HG03280 (cell line): Measurements from ENCODE around the gene CLK1.
"Not testable (repeated sequence)": the region's sequence is repeated elsewhere in the genome, so short reads cannot be mapped to it uniquely, and the experiment has no call there.

Source experiments
- ATAC-seq: cut with Tn5 transposase; IDR thresholded peaks from one replicate; pipeline ENCODE4 v1.9.1; 2021; ENCODE audit warnings: mild to moderate bottlenecking, moderate library complexity; ENCODE audit not compliant: unreplicated experiment

CLK1 gene

DNA sequence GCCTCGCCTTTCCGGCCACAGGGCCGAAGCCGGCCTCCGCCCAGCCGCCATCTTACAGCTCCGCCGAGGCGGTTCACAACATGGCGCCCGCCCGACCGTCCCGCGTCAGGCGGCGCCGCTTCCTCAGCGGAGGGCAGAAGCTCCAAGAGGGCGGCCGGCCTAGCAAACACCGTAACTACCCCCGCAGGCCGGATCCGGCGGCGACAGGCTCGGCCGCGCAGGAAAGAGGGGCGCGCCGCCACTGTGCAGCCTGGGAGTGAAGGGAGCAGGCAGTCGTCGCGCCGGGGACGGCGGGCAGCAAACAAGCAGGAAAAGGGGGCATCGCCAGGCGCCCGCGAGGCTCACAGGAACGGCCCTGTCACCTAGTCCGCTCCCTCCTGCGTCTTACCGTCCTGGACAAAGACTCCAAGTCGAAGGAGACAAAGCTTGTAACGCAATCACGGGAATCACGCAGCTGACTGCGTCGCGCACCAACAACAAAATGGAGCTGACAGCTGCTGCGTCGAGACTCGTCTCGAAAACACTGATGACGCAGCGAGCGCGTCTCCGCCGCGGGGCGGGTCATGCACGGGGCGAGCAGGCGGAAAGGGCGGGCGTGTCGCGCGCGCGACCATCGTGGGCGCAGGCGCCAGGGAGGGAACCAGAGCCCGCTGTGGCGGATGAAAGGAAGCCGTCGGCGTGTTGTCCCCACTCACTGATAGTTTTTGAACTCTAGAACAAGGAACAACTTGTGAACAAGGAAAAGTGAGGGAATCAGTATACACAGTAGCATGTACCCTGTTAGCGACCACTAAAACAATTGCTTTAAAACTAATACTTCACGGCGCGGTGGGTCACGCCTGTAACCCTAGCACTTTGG lies at the start of gene CLK1:
Gene CLK1, minus strand, starts transcription at position 483 of the 859 bp plus-strand sequence. CDS start 2,796 bp downstream, outside the sequence.
- peak; percentile 86 for ATAC-seq

DNA sequence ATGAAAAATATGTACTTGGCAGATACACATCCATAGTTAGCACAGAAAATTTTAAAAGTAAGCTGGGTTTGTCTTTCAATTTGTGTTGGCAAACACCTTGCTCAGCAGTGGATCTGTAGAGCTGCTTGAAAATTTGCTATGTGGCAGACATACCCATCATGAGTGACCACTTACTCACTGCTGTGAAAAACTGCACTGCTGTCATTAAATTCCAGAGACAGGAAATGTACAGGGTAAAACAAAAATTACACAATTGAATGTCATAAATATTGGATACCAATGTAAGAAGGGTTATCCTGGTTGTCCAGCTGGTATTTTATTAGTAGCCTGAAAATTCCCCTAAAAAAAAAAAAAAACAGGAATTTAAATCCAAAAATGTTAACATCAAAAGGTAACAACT lies 49.2 kb upstream of the CLK1 start:
- ATAC-seq: no peak

DNA sequence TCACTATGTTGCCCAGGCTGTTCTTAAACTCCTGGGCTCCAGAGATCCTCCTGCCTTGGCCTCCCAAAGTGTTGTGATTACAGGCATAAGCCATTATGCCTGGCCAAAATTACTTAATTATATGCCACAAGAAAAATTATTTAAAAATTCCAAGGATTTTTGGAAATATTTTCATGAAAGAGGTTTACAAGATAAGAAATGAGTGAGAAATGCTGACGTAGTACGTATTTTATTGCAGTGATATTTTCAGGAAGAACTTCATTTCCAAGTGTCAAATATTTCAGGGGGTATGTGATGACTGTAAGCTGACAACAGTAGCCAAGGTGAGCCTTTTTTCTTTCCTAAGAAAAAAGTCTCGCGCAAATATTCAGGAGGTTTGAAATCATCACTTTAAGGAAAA lies 45.5 kb upstream of the CLK1 start:
- ATAC-seq: no peak

DNA sequence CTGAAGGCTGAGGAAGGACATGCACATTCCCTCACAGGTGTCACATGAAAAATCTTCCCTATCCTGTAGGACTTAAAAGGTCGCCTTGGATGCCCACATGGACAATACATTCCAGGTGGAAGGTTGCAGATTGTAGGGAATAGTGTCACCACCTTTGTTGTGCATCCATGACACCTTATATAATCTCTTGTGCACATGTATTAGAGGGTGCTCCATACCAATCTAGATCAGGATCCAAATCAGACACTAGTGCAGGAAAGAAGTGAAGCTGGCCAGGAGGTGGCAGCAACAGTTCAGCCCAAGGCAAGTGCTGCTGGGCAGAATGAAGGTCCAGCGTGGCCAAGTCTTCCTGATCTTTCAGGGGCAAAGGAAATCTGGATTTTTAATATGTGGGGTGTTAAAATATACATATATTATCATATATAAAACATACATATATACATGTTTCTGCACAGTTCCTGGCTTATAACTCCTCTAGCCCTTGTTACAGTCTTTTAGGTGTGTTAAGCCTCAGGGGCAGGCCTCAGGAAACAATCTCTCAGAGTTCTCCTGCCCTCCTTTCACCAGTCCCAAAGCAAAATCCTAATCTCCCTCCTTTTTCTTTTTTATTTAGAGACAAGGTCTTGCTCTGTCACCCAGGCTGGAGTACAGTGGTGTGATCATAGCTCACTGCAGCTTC lies 41.3 kb upstream of the CLK1 start:
- no peak for ATAC-seq

DNA sequence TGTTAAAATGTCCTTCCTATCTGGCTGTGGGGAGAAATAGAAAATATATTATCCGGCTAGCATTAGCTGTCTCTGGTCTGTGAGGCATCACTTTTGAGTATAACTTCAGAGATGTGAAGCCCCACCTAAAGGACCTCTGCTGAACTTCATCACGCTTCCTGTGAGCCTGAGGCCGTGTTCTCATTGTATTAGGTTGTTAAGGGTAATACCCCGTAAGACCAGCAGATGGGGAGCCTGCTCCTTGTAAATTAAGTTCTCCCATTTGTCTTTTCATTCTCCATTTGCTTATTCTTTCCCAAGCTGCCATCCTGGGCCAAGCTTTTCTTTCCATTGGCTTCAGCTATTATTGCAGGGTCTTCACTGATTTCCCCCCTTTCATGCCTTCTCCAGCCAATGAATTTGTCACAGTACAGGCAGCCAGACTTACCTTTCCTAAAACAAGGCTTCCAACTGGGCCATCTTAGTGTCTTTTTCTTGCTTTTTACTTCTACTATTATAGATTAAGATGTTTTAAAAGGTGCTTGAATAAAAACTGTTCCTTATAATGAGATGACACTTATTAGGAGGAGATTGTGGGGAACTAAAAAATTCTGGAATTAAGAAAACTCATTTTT lies 37.1 kb upstream of the CLK1 start:
- ATAC-seq: peak; percentile 100

GRCh38 chr2:200899482-200899881 lies 35.0 kb upstream of the CLK1 start:
- no peak for ATAC-seq

DNA sequence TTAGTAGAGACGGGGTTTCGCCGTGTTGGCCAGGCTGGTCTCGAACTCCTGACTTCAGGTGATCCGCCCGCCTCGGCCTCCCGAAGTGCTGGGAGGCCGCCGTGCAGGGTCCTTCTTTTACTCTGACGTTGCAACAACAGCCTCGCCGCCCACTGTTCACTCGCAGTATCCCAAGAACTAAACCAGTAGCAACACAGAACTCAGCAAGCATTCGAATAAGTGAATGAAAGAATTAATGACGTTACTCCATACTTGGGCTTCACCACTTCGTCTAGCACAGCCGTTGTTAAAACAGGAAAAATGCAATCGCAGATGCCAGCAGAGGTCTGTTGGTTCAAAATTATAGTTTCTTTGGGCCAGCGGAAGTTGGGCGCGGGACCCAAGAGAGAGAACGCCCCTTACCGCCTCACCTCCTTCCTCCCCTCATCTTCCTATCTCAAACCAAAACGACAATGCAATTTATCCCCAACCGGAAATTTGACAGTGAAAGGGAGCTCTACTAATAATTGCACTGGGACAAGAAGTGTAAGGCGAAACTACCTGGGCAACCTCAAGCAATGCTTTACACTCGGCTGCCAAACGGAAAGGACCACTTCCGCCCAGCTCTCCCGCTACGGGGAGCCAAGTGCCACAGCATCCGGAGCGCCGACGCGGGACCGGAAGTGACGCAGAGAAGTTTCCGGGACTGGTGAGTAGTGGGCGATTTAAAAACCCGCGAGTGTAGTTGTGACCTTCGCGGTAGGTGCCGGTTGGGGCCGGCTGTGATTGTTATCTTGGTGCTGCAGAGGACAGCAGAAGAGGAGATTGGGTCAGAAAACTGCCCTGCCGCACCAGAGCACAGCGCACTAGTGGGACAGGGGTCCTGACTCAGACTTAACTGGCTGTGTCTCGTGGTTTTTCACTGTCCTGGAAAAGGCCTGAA lies 24.5 kb upstream of the CLK1 start, which contains the start of the genes NIF3L1 and PPIL3:
Gene NIF3L1, plus strand, starts transcription at position 668 of the 922 bp plus-strand sequence. CDS start 2,573 bp downstream, outside the sequence.
Gene PPIL3, minus strand, starts transcription at position 374 of the 922 bp plus-strand sequence. CDS start 1,462 bp downstream, outside the sequence.
- ATAC-seq: peak; percentile 90

DNA sequence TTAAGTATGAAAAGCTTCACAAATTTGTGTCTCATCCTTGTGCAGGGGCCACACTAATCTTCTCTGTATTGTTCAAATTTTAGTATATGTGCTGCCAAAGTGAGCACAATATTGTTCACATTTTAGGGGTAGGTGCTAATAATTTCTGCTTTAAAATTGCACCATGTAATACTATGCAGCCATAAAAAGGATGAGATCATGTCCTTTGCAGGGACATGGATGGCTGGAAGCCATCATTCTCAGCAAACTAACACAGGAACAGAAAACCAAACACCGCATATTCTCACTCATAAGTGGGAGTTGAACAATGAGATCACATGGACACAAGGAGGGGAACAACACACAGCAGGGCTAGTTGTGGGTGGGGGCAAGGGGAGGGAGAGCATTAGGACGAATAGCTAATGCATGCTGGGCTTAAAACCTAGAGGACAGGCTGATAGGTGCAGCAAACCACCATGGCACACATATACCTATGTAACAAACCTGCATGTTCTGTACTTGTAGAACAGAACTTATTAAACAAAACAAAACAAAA lies 17.3 kb upstream of the CLK1 start:
- ATAC-seq: not testable (repeated sequence)

DNA sequence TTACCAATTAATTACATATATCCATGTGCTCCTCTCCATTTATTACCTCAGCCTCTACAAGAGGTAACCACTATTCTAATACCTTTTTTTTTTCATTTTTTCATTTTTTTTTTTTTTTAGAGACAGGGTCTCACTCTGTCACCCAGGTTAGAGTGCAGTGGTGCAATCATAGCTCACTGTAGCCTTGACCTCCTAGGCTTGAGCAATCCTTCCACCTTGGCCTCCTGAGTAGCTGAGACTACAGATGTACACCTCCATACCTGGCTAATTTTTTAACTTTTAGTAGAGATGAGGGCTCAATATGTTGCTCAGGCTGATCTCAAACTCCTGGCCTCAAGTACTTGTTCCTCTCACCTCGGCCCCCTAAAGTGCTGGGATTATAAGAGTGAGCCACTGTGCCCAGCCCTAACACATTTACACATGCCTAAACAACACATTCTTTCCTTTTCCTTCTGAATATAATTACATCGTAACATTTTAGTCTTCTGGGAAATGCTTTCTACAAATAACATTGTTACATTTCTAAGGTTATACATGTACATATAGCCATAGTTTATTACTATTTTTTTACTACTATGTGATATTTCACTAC lies 13.9 kb upstream of the CLK1 start:
- ATAC-seq: no peak

GRCh38 chr2:200877443-200877842 lies 13.0 kb upstream of the CLK1 start:
- ATAC-seq: no peak

- no peak for ATAC-seq
Measured at GRCh38 chr2:200873560-200873959, 9.1 kb upstream of the CLK1 start.

DNA sequence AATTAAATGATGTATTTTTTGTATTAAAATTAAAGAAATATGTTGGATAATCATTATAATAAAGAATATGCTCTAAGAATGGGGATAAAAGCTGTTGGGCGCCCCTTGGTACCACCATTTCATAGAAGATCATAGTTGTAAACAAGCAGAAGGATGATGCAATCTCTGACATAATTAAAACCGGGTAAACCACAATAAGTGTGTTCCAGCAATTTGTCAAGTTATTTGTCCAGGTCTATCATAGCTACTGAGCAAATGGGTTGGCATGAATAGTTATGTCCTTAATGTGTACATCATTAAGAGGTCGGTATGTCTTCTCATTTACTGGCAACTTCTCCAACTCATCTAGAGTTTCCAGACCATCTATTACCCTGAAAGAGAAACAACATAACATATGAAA lies 6.7 kb upstream of the CLK1 start:
- ATAC-seq: no peak

DNA sequence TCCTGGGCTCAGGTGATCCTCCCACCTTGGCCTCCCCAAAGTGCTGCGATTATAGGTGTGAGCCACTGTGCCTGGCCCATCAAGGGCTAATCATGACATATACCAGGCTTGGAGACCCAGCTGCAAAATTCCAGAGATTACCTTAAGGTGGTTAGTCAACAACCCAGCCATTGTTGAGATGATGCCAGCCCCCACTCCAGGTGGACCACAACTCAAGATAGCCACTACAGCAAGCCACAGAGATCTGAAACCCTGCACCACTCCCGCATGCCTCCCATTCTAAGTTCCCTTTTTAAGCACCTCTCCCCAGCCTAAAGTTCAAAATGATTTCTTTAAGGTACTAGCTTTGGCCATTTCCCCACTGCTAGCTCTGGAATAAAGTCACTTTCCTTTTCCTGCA lies 4.6 kb upstream of the CLK1 start:
- no peak for ATAC-seq

DNA sequence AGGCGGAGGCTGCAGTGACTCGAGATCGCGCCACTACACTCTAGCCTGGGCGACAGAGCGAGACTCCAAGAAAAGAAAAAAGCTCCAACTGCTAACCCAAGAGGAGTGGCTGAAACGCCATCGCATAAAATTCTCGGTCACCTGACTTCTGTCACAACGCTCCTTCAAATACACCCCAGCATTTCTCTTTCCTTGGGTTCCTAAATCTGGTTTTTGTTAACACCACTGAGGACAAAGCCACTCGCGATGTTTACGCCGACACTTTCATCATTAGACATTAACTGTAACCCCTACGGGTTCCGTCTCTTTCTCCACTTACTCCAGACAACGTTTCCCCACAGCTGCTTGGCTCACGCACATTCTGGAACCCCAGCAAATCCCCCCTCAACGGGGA lies 679 bp downstream of the CLK1 start:
- no peak for ATAC-seq

- ATAC-seq: peak; percentile 23
Measured at GRCh38 chr2:200862532-200863000, 1.9 kb downstream of the CLK1 start.

DNA sequence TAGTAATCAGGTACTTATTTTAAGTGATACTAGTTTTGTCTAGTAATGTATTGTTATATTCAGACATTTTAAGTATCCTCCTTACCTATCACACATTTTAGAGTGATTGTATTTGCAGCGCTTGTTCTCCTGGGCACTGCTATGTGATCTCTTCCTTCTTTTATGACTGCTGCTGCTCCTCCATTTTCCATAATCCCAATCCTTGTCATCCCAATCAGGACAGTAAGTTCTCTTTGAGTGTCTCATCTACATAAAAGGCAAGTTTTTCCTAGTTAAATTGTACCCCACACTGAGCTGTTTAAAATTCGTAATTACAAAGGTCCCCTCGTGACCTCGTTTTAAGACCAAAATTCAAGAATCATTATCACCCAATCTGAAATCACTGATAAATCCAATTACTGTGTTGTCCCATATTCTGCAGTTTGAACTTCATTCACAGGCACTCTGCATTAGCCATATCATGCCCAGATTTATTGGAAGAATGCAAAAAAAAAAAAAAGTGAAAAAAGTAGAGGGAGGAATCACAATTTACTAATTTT lies 2.8 kb downstream of the CLK1 start:
- no peak for ATAC-seq

GRCh38 chr2:200860092-200860795 lies 4.2 kb downstream of the CLK1 start:
- ATAC-seq: no peak

DNA sequence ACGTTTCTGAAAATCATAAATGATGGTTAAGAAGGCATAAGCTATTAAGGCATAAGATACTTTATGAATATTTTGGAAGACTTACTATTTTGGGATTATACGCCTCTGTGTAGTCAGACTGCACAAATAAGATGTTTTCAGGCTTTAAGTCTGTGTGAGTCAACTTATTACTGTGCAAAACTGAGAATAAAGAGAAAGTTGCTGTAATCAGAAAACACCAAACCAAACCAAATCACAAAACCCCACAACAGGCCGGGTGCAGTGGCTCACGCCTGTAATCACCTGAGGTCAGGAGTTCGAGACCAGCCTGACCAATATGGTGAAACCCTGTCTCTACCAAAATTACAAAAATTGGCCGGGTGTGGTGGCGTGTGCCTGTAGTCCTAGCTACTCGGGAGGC lies 7.7 kb downstream of the CLK1 start:
- no peak for ATAC-seq

DNA sequence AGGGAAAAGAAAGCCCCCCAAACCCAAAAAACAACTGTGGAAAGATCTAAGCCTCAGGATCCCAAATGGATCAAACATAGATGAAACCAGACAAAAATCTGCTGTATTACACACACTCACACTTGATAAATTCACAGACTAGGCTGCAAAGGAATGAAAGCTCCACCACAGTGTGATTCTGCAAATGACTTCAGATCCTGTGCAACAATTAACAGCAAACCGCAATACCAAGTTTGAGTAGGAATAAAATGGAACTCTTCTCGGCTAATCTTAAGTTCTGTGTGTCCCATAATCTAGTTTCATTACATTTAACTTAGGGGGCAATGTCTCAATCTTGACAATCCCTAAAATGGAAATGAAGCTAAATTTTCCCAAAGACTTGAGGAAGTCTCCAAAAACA lies 11.9 kb downstream of the CLK1 start:
- no peak for ATAC-seq
